KMS-11 (cell line): ENCODE results near the gene SCN10A.

ENCODE experiments used
- H2AFZ ChIP-seq: fragments of 200-600 bp; sonication (generic); 2 replicates; pipeline ENCODE4 v1.6.1; 2016; ENCODE audit warnings: antibody characterized with exemption, mixed run types, low read depth
- H3K27ac ChIP-seq: fragments of 200-600 bp; sonication (generic); 2 replicates; pipeline ENCODE4 v1.6.1; 2016; ENCODE audit warnings: mild to moderate bottlenecking, mixed run types
- H3K27me3 ChIP-seq: fragments of 200-600 bp; sonication (generic); 2 replicates; pipeline ENCODE4 v1.6.1; 2017; ENCODE audit warnings: mild to moderate bottlenecking, low read depth, mixed run types, moderate library complexity; ENCODE audit not compliant: insufficient read depth
- H3K36me3 ChIP-seq: fragments of 200-600 bp; sonication (generic); 2 replicates; pipeline ENCODE4 v1.6.1; 2017; ENCODE audit warnings: mild to moderate bottlenecking, mixed run types; ENCODE audit not compliant: insufficient read depth
- H3K4me1 ChIP-seq: fragments of 200-600 bp; sonication (generic); 2 replicates; pipeline ENCODE4 v1.6.1; 2016; ENCODE audit warnings: mild to moderate bottlenecking, low read depth, mixed run types; ENCODE audit not compliant: poor library complexity, severe bottlenecking
- H3K4me2 ChIP-seq: fragments of 200-600 bp; sonication (generic); 2 replicates; pipeline ENCODE4 v1.7.0; 2016; ENCODE audit warnings: mild to moderate bottlenecking, mixed run types
- H3K4me3 ChIP-seq: fragments of 200-600 bp; sonication (generic); IDR thresholded peaks from 2 replicates; pipeline ENCODE4 v1.6.1; 2017; ENCODE audit warnings: low read depth, low read length, mixed read lengths; ENCODE audit not compliant: insufficient read depth
- H3K79me2 ChIP-seq: fragments of 200-600 bp; sonication (generic); 2 replicates; pipeline ENCODE4 v1.6.1; 2016; ENCODE audit warnings: low read depth, mixed run types; ENCODE audit not compliant: insufficient read depth
- H3K9ac ChIP-seq: fragments of 200-600 bp; sonication (generic); 2 replicates; pipeline ENCODE4 v1.6.1; 2016; ENCODE audit warnings: mild to moderate bottlenecking, mixed run types
- H4K20me1 ChIP-seq: fragments of 200-600 bp; sonication (generic); 2 replicates; pipeline ENCODE4 v1.6.1; 2016; ENCODE audit warnings: mild to moderate bottlenecking, mixed run types; ENCODE audit not compliant: insufficient read depth
- CTCF ChIP-seq: fragments of 200-600 bp; sonication (generic); conservative IDR thresholded peaks from 2 replicates; pipeline ENCODE4 v1.6.1; 2017; ENCODE audit warnings: low read depth, mild to moderate bottlenecking, antibody characterized with exemption, low read length, moderate library complexity, mixed read lengths

SCN10A gene

GRCh38 chr3:38816026-38816425 lies at the start of gene SCN10A:
Gene SCN10A, minus strand, starts transcription at chr3:38816217. Its CDS starts 22,207 bp downstream, at chr3:38794010.
- Histone ChIP-seq H3K79me2 (no peaks in the 10 kb centered on the region), H3K27me3 (no peaks in the 10 kb centered on the region), H3K4me3 (no peak within 1 kb of the TSS), H4K20me1 (no peaks in the 10 kb centered on the region), H2AFZ (no peak within 1 kb of the TSS), H3K4me2 (no peak within 1 kb of the TSS), H3K27ac (no peak within 1 kb of the TSS), H3K4me1 (no peaks in the 10 kb centered on the region), H3K9ac (no peak within 1 kb of the TSS), H3K36me3 (no peaks in the 10 kb centered on the region)
- TF ChIP-seq CTCF: no peak

GRCh38 chr3:38853011-38853410 lies 37.0 kb upstream of the SCN10A start:
- Histone ChIP-seq H3K4me3 (no peak overlapping the region), H3K27me3 (no peaks in the 10 kb centered on the region), H3K79me2 (no peaks in the 10 kb centered on the region), H4K20me1 (no peaks in the 10 kb centered on the region), H3K4me1 (no peaks in the 10 kb centered on the region), H3K36me3 (no peaks in the 10 kb centered on the region), H3K4me2 (no peak overlapping the region), H2AFZ (no peak overlapping the region), H3K9ac (no peak overlapping the region), H3K27ac (no peak overlapping the region)
- TF ChIP-seq CTCF: no peak

GRCh38 chr3:38843898-38844297 lies 27.9 kb upstream of the SCN10A start:
- Histone ChIP-seq H3K27ac (no peak overlapping the region), H3K4me1 (no peaks in the 10 kb centered on the region), H3K4me3 (no peak overlapping the region), H3K27me3 (no peaks in the 10 kb centered on the region), H3K4me2 (no peak overlapping the region), H3K36me3 (no peaks in the 10 kb centered on the region), H3K9ac (no peak overlapping the region), H2AFZ (no peak overlapping the region), H4K20me1 (no peaks in the 10 kb centered on the region), H3K79me2 (no peaks in the 10 kb centered on the region)
- TF ChIP-seq CTCF: no peak

- no peaks in the 10 kb centered on the region for H3K79me2 ChIP-seq
These were observed 26.4 kb upstream of the SCN10A start for GRCh38 chr3:38842266-38842965.

More at GRCh38 chr3:38842266-38842965, 26.4 kb upstream of the SCN10A start:
- H3K4me2 ChIP-seq: no peak overlapping the region
- H3K4me3 ChIP-seq: no peak overlapping the region
- H2AFZ ChIP-seq: no peak overlapping the region
- no peaks in the 10 kb centered on the region for H4K20me1 ChIP-seq
- no peaks in the 10 kb centered on the region for H3K27me3 ChIP-seq
- no peaks in the 10 kb centered on the region for H3K36me3 ChIP-seq
- no peak overlapping the region for H3K9ac ChIP-seq
- no peak for TF ChIP-seq CTCF
- H3K4me1 ChIP-seq: no peaks in the 10 kb centered on the region
- no peak overlapping the region for H3K27ac ChIP-seq
